T47D (cell line): ENCODE results near the gene PANX1.

Experiments used
- DNase-seq, 2 experiments: peaks; one replicate each; pipeline versions ENCODE4 v3.0.0 to v3.0.0-alpha.2; 2011 to 2012; ENCODE audit warnings: low read depth in 1 of 2, low spot score in 1 of 2
- JUND ChIP-seq: IDR thresholded peaks from 2 replicates; pipeline ENCODE4 v1.6.1; 2012; ENCODE audit warnings: low read depth
- in situ Hi-C: cut with HindIII; loops from 2 replicates; pipeline ENCODE4 v1.10.0; 2016; ENCODE audit warnings: low sequenced_read_pairs, low pct_unique_long_range_greater_than_20kb

Gene PANX1, protein sequence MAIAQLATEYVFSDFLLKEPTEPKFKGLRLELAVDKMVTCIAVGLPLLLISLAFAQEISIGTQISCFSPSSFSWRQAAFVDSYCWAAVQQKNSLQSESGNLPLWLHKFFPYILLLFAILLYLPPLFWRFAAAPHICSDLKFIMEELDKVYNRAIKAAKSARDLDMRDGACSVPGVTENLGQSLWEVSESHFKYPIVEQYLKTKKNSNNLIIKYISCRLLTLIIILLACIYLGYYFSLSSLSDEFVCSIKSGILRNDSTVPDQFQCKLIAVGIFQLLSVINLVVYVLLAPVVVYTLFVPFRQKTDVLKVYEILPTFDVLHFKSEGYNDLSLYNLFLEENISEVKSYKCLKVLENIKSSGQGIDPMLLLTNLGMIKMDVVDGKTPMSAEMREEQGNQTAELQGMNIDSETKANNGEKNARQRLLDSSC

DNA sequence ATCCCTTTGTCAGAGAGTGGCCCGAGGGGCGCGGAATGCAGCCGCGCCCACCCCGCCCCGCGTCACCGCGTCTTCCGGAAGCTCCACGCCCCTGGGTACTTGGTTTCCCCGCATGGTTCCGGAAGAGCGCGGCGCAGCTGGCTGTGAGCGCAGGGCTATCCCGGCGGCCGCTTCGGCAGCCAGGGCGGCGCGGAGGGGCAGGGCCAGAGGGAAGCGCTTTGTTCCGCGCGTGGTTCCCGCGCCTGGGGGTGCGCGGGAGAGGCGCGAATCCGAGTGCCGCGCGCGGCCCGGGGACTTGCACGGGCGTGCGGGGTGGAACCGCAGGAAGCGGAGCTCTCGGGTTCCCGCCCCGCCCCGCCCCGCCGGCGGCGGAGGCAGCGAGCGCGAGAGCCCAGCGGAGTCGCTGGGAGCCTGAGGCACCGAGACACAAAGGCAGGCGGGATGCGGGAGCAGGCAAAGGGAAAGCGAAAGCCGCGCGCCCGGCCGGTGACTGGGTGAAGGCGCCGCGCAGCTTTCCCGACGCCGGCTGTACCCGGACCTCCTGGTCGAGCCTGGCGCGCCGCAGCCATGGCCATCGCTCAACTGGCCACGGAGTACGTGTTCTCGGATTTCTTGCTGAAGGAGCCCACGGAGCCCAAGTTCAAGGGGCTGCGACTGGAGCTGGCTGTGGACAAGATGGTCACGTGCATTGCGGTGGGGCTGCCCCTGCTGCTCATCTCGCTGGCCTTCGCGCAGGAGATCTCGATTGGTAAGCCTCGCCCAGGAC is at the start of gene PANX1:
Gene PANX1 (plus strand): TSS at position 96 of the 766 bp plus-strand sequence. CDS start 472 bp downstream, at position 568.
- DNase-seq, result peak; percentile 79 to 92
- in situ Hi-C loops, result no loop called here
- TF ChIP-seq JUND, result no peak

DNA sequence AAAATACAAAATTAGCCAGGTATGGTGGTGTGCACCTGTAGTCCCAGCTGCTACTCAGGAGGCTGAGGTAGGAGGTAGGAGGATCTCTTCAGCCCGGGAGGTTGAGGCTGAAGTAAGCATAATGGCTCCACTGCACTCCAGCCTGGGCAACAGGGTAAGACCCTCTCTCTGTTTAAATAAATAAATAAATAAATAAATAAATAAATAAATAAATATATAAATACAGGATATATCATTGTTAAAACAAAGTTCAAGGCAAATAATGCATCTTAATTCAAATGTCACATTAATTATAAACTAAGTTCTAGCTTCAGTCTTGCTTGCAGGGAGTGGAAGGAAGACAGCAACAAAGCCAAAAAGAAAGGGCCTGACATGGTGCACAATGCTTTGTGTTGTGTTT is 44.5 kb upstream of the PANX1 start:
- DNase-seq, result no peak
- in situ Hi-C loops, result no loop called here
- no peak for TF ChIP-seq JUND

DNA sequence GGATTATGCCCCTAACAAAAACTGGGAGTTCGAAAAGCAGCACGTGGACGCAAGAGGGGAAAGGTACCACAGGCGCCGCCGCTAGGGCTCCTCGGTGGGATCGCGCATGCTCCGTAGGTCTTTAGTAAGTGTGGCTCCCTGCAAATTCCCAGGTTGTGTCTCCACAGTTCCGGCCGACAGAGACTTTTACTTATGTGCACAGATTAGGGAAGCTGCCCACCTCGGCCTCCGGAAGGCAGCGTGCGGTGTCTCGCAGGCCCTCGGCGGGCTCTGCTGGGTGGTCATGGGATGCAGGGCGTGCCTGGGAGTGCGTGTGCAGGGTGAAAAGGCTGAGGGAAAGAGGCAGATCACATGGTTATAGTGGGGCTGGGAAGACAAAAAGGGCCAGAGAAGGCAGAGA is 39.7 kb upstream of the PANX1 start:
- in situ Hi-C loops, result no loop called here
- no peak for TF ChIP-seq JUND
- peak in 1 of 2 experiments; percentile 9 for DNase-seq

DNA sequence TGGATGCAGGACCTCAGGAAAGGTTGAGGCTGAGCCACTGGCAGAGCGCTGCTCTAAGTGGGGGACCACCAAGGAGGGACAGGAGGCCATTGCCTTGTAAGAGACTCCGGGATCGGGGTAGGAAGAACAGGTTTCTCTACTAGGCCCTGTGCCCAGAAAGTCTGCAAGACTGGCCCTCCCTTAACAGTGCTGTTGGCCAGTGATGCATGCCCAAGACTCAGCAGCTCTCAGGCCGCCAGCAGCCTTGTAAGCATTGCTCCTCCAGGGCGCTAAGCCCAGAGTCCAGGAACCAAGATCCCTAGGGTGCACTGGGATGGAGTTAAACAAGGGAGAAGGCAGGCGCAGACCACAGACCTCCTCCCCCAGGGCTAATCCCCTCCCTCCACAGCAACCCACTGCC is 39.3 kb upstream of the PANX1 start:
- in situ Hi-C loops, result no loop called here
- TF ChIP-seq JUND, result no peak
- DNase-seq, result peak in 1 of 2 experiments; percentile 42

DNA sequence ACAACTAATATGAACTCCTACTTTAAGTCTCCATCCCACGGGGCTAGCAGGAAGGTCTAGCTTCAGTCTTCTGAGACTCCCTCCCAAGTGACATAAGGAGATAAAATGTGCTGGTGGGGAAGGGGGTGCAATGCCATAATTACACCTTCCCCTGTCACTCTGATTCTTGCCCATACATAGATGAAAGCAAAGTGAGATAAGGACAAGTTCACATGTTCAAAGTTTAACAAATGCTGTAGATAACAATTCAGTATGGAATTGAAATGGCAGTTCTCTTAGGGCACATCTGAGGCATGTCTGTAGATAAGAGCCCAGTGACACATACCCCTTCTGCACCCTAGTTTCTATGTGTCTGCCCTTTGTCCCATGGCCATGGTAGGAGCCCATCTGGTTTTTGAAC is 38.2 kb upstream of the PANX1 start:
- DNase-seq, result no peak
- TF ChIP-seq JUND, result no peak
- in situ Hi-C loops, result no loop called here

DNA sequence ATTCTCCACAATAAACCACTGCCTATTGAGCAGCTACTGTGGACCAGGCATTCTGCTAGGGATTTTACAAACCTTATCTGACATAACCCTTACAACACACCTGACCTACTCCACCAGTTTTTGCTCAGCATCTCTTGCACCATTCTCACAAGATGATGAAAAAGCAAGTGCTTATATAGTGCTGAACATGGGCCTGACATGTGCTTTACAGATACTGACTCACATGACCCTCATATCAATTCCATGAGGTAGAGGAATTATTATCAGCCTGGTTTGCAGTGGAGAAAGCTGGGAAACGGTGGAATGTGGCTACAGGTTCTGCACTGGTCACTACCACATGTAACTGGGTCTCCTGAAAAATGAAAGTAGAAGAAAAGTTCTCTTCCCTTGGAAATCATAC is 37.5 kb upstream of the PANX1 start:
- DNase-seq, result no peak
- in situ Hi-C loops, result no loop called here
- no peak for TF ChIP-seq JUND

DNA sequence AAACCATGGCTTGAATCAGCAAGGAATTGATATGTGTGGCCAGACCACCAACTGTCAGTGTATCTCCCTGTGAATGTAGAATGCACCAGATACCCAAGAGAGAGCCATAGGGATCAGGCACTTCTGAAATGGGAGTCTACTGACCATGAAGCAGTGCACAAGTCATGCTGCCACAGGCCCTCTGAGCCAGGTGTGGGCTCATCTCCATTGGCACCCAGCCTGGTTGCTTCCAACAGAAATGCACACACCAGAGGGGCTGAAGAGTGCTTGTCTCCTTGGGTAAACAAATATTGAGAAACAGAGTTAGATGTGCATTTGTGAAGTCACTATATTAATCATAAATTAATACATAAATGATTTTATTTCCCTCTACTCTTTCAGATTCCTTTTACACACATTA is 28.4 kb upstream of the PANX1 start:
- no peak for DNase-seq
- in situ Hi-C loops, result no loop called here
- no peak for TF ChIP-seq JUND

DNA sequence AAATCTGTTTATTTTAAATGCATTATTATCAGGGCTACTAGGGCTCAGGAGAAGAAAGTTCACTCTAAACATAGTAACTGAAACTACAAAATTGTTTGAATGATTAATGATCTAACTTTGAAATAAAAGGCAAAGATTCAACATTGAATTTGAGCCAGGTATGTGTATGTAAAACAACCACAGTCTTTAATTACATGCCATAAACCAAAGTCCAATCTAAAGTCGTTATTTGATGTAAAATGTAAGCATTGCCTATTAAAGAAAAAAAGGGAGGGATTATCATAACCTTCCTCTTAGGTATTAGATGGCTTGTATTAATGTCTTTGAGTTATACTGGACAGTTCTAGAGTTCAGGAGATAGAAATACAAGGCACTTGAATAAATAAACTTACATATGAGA is 25.2 kb upstream of the PANX1 start:
- DNase-seq, result no peak
- no peak for TF ChIP-seq JUND
- in situ Hi-C loops, result no loop called here

DNA sequence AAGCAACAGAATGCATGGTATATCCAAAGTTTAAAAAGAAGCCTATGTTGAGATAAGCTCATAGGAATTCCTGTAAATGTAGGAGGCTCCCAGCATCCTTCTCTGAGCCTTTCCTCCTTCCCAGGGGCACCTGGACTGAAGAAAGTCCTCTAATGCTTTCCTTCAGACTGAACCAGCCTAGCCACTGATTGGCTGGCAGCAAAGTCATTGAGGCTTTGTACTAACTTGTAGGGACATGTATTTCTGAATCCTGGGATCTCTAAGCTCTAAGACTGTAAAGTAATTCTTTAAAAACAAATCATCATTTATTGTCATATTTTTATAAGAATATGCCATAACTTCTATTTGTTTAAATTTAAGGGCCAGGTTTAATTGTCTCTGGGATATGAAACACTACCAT is 23.9 kb upstream of the PANX1 start:
- no peak for DNase-seq
- in situ Hi-C loops, result no loop called here
- no peak for TF ChIP-seq JUND

DNA sequence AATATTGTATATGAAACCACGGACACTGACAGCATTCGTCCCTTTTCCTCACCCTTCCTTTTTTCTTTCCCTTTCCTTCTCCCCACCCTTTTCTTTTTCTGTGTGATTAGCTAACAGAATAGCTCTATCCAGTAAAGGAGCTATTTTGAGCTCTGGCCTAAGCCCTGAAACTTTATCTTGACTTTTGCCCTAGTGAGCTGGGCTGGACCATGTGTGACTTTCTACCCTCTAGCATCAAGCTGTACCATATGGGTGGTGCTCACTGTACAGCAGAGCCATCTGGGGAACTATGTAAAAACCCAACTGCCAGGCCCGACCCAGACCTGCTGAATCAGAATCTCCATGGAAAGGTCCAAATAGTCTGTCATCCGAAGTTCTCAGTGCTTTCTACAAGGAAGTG is 21.9 kb upstream of the PANX1 start:
- DNase-seq, result no peak
- TF ChIP-seq JUND, result no peak
- in situ Hi-C loops, result no loop called here

DNA sequence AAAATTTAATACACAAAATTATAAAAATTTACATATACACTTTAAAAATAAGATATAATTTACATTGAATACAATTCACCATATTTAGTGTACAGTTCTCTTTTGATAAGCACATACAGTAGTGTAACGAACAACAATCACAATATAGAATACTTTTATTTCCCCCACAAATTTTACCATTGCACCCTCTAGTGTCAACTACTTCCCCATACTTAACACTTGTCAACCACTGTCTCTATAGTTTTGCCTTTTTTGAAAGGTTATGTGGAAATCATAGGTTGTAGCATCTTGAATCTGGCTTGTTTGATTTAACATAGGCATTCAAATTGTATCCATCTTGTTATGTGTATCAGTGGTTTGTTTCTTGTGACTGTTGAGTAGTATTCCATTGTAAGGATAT is 21.3 kb upstream of the PANX1 start:
- TF ChIP-seq JUND, result no peak
- peak in 1 of 2 experiments; percentile 32 for DNase-seq
- in situ Hi-C loops, result no loop called here

DNA sequence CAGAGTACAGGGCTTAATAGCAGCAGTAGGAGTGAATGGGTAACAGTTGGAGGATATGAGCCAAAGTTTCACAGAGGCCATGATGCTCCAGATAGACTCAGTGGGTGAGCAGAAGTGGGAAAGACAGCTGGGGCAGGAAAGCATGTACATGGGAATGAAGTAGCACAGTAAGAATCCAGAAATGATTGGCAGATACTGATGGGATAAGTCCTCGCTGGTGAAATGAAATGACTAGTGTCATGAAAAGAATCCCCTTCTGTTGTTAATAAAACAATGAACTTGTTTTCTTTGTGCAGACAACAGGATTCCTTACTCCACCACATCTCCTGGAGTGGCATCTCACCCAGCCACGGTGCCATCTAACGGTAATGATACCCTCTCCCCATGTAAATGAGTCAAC is 17.4 kb upstream of the PANX1 start:
- in situ Hi-C loops, result no loop called here
- TF ChIP-seq JUND, result no peak
- no peak for DNase-seq

DNA sequence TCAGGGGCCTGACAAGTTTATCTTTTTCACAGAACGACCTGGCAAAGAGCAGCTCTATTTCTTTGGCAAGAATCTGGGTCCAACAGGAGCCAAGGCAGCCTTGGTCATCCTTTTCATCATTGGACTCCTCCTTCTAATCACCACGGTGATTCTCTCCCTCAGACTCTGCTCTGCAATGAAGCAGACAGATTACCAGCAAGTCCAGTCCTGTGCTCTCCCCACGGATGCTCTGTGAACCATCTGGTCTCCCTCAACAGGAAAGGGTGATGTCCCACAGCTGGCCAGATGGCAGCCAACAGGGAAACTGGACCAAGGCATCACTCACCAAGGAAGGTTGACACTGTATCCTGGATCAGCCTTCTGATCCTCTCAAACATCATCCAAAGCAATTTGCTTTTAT is 17.0 kb upstream of the PANX1 start:
- TF ChIP-seq JUND, result no peak
- DNase-seq, result no peak
- in situ Hi-C loops, result no loop called here
